Liver (tissue), 3 donors: Measurements from ENCODE around the gene INPP5E.

ENCODE experiments used
- ATF3 ChIP-seq: IDR thresholded peaks from 2 replicates; pipeline ENCODE4 v1.6.1; 2016; ENCODE audit warnings: antibody characterized with exemption
- CTCF ChIP-seq: fragments of 150-350 bp; IDR thresholded peaks from 2 replicates; pipeline ENCODE4 v1.5.1; 2017; ENCODE audit warnings: improper control_type of control experiment, low read depth, low read length; ENCODE audit not compliant: missing input control
- EGR1 ChIP-seq, 2 donors: IDR thresholded peaks; 2 replicates each; pipeline ENCODE4 v1.6.1; 2016 to 2018; ENCODE audit warnings: antibody characterized with exemption in 2 of 2, low read depth in 2 of 2
- FOXA1 ChIP-seq: IDR thresholded peaks from 2 replicates; pipeline ENCODE4 v1.6.1; 2016; ENCODE audit warnings: antibody characterized with exemption
- GABPA ChIP-seq, 2 donors: IDR thresholded peaks in 1 of 2; conservative IDR thresholded peaks in 1 of 2; 2 replicates each; pipeline ENCODE4 v1.6.1; 2016; ENCODE audit warnings: antibody characterized with exemption in 2 of 2, mild to moderate bottlenecking in 1 of 2, moderate library complexity in 1 of 2
- RAD21 ChIP-seq, 2 donors: IDR thresholded peaks; 2 replicates each; pipeline ENCODE4 v1.6.1; 2016; ENCODE audit warnings: antibody characterized with exemption in 2 of 2, mild to moderate bottlenecking in 2 of 2
- REST ChIP-seq: IDR thresholded peaks from 2 replicates; pipeline ENCODE4 v1.6.1; 2016; ENCODE audit warnings: antibody characterized with exemption, mild to moderate bottlenecking
- SP1 ChIP-seq: IDR thresholded peaks from 2 replicates; pipeline ENCODE4 v1.6.1; 2018; ENCODE audit warnings: antibody characterized with exemption, mild to moderate bottlenecking
- TAF1 ChIP-seq: conservative IDR thresholded peaks from 2 replicates; pipeline ENCODE4 v1.6.1; 2016; ENCODE audit warnings: antibody characterized with exemption, mild to moderate bottlenecking
- YY1 ChIP-seq: IDR thresholded peaks from 2 replicates; pipeline ENCODE4 v1.6.1; 2016; ENCODE audit warnings: antibody characterized with exemption, mild to moderate bottlenecking
- donor health status: healthy.
- donor health status: healthy.

- TF ChIP-seq CTCF = no peak
- TF ChIP-seq REST = no peak
- TF ChIP-seq YY1 = no peak
- TF ChIP-seq RAD21 (IDR thresholded peaks at IDR 0.05) = no peak
- no peak for TF ChIP-seq TAF1
- TF ChIP-seq FOXA1 = no peak
- no peak for TF ChIP-seq EGR1 (IDR thresholded peaks at IDR 0.05; ENCODE audit: low read depth in 2 of 2)
- no peak for TF ChIP-seq SP1
- TF ChIP-seq GABPA (IDR thresholded peaks at IDR 0.05 in 1 of 2, conservative IDR thresholded peaks at IDR 0.05 in 1 of 2) = no peak
- TF ChIP-seq ATF3 = no peak
These were observed 48.0 kb upstream of the INPP5E start for GRCh38 chr9:136487672-136488071.
